NCI-H2196 (cell line): Measurements from ENCODE around the gene NES.

Source experiments
- DNase-seq: peaks from one replicate; lab custom pipeline; 2025; ENCODE audit not compliant: unreplicated experiment; lab: John Stamatoyannopoulos, UW

Gene NES

DNA sequence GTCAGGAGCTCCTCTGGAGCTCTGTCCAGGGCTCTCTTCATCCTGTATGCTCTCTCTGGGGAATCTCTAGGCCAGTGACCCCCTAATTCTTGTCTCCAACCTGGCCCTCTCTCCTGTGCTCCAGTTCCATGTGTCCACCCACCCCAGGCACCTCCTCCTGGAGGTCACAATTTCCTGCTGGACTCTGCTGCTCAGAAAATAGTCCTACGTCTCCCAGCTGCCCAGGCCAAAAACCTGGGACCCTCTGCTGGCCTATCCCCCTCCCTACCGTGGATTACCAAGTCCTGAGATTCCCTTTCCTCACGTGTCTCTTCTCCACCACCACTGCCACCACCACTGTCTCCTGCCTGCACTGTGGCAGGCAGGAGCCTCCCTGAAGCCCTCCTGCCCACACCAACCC is 11.7 kb downstream of the NES start:
- DNase-seq = no peak

DNA sequence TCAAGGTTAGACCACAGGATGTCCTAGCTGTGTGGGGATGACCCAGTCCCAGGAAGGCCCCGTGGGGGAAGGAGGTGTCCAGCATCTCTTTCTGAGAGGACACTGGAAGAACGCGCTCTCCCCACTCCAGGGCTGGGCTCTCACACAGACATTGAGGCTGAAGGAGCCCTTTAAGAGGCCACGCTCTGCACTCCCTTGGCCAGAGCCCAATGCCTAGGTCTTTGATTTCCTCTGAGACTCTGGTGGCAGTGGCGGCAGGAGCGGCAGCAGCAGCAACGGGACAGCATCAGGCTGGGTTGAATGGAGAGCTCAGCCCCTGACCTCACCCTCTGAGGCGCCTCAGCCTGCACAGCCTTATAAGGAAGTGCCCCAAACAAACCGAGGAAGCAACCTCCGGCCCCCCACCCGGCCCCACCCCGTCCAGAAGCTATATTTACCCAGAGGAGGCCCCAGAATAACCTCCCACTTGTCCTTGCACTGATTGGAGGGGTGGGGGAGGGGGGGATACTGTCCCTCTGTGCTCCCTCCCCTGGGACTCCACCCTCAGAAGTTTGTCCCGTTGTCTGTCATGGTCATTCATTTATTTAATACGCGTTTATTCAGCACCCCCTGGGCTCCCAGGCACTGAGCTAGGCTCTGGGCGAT is 12.3 kb downstream of the NES start:
- DNase-seq = peak; percentile 42

DNA sequence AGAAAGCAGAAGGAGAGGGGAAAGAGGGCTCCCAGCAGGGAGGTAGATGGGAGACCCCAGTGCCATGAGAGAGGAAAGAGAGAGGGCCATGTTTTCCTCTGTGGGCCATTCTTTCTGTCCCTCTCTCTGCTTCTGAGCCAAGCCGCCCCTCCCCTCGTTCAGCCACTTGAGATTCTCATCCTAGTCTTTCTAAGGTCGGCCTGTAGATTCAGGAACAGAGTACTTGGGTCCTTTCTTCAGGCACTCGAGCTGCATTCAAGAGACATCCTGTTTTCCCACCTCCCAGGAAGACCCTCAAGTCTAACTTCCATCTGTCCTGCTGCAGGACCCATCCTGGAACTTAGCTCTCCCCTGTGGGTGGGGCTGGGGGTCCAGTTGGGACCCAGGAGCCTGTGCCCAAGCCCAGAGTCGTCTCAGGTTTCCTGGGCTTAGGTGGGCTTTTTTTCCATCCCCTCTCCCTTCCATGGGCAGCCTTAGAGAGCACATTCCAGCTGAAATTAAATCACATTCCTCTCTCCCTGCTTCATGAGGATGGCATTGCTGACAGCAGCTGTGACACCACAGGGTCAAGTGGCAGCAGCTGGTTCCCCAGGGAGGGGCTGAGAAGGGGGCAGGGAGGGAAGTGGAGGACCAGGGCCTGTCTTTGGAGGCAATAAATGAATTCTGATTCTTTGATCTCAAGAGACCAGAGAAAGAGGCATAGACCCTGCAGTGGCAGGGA is 13.0 kb downstream of the NES start:
- DNase-seq = peak; percentile 39

DNA sequence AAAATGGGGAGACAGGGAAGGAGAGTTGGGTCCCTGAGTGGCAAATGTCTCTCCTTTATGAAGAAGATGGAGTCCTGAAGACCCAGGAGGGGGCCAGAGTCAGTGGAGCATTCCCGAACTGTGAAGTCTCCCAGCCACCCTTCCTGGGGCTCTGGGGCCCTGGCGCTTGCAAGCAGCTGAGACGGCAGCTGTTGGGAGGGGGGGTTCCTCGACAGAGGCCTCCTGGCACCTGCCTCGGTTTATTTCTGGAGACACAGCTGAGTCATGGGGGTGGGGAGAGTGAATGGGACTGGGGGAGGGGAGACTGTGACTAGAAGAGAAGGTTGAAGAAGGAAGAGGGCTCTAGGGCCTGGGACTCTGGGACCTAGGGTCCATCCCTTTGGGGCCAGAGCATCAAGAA is 14.0 kb downstream of the NES start:
- DNase-seq = no peak

DNA sequence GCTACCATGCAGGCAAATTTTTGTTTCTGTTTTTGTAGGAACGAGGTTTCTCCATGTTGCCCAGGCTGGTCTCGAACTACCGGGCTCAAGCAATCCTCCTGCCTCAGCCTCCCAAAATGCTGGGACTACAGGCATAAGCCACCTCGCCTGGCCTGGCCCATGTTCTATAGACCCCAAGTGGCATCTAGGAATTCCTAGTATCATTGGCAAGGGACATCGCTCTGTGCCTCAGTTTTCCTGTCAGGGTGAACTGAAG is 14.5 kb downstream of the NES start:
- no peak for DNase-seq

- DNase-seq = no peak
Observed at GRCh38 chr1:156662005-156662799, 15.0 kb downstream of the NES start.

- no peak for DNase-seq
Observed at GRCh38 chr1:156660752-156661112, 16.5 kb downstream of the NES start.

GRCh38 chr1:156659988-156660751 is 17.0 kb downstream of the NES start:
- peak; percentile 99 for DNase-seq

DNA sequence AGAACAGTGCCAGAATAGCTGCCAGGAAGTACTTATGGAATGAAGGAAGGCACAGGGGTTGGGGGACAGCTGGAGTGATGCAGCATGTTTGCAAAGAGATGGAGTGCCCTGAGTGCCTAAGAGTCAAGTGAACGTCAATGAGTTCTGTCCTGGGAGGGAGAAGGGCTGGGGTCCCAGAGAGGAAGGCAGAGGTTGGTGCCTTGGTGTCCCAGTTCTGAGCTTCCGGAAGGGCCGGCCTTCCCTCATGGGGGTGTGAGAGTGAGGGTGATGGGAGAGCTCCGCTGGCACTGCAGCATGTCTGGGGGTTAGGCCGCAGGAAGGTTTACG is 17.6 kb downstream of the NES start:
- no peak for DNase-seq

- DNase-seq = no peak
Observed at GRCh38 chr1:156658945-156659574, 18.1 kb downstream of the NES start.

- DNase-seq = no peak
Observed at GRCh38 chr1:156658496-156658895, 18.7 kb downstream of the NES start.

DNA sequence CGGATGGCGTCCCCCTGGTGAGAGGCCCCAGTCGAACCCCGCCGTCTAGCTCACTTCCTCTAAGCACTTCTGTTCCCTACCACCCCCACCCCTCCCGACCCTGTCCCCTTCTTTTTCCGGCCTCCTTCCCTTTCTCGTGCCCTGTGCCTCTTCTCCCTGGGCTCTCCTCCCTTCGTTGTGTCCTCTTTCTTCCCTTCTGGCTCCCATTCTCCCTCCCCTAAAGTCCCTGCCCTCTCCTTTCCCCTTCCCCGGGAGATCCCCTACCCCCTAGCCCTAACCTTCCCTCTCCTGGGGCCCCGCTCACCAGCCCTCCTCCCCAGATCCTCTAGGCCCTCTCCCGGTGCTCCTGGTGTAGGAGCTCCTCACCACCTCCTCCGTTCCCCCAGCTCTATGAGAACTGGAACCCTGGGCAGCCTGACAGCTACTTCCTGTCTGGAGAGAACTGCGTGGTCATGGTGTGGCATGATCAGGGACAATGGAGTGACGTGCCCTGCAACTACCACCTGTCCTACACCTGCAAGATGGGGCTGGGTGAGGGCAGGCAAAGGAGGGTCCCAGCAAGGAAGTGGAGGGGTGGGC is 19.4 kb downstream of the NES start:
- DNase-seq = no peak

DNA sequence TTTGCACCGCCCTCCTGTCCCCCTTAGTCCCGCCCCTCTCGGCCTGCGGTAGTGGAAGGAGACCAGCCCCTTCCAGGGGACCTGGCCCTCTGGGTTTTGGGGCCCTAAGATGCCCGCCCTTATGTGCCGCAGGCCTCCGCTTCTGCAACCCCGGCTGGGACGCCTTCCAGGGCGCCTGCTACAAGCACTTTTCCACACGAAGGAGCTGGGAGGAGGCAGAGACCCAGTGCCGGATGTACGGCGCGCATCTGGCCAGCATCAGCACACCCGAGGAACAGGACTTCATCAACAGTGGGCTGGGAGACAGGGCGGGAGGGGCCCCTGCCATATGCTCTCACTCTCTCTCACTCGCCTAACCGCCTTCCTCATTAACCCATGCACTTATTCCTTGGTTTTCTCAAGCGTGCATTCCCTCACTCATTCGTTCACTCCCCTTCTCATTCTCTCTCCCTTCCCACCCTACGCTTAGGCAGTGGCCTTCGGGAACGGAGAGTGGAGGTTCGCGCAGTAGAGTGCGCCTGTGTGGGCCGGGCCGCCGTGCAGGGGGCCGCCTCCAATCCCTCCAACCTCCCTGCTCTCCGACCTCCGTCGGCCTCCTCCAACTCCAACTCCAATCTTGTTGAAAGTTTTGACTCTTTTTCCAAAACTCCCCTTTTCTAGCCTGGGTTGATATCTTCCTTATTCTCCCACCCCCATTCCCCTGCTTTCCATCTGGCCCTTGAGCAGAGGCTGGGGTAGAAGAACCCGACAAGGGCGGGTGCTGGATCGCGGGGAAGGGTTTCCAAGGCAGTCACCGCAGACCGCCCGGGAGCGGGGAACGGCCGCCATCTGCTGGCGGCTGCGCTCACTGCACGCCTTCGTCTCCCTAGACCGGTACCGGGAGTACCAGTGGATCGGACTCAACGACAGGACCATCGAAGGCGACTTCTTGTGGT is 20.1 kb downstream of the NES start:
- peak; percentile 85 for DNase-seq

GRCh38 chr1:156655904-156656516 is 21.2 kb downstream of the NES start:
- no peak for DNase-seq

GRCh38 chr1:156655151-156655903 is 21.9 kb downstream of the NES start:
- DNase-seq = peak; percentile 67

DNA sequence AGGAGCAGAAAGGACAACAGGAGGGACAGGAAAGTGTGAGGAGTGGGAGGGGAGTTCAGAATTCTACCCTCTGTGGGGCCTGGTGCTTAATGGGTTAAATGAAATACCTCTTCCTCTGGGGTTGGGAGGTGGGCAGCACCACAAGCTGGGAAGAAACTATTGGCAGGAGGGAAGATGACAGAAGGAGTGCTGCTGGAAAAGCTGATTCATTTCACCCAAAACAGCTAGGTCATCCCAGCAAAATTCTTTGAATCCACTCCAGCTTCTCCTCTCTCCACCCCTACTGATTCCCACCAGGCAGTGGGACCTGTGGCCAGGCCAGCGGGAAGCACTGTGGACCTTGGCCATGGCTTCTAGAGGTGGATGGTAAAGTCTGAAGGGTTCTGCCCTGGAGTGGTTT is 22.5 kb downstream of the NES start:
- no peak for DNase-seq

DNA sequence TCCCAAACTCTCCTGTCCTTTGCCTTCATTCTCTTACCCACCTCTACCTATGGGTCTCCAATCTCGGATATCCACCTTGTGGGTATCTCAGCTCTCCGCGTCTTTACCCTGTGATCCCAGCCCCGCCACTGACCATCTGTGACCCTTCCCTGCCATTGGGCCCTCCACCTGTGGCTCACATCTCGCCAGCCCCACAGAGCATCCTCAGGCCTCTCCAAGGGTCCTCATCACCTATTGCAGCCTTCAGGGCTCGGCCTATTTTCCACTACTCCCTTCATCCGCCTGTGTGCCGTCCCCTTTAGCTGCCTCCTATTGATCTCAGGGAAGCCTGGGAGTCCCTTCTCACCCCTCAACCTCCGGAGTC is 24.2 kb downstream of the NES start:
- DNase-seq = no peak

GRCh38 chr1:156652131-156652991 is 24.8 kb downstream of the NES start:
- DNase-seq = peak; percentile 8
